Inflammatory macrophage treated with lipopolysaccharide for 1 hour (primary cell): ENCODE measurements around the gene ASIC5.
"Not testable (repeated sequence)": the region's sequence is repeated elsewhere in the genome, so short reads cannot be mapped to it uniquely, and the experiment has no call there.

Experiments
- DNase-seq, 2 donors: peaks; one replicate each; pipeline ENCODE4 v3.0.0-alpha.2; 2020 to 2022

Gene ASIC5

GRCh38 chr4:155866177-155866576, at the start of gene ASIC5:
ASIC5 (minus strand) TSS chr4:155866277; CDS start chr4:155866226, 51 bp downstream.
- DNase-seq, result no peak

GRCh38 chr4:155914782-155915181, 48.7 kb upstream of the ASIC5 start:
- no peak for DNase-seq

- DNase-seq, result no peak
Observed at GRCh38 chr4:155911905-155912304, 45.8 kb upstream of the ASIC5 start.

- no peak for DNase-seq
Observed at GRCh38 chr4:155909615-155910226, 43.6 kb upstream of the ASIC5 start.

- no peak for DNase-seq
Observed at GRCh38 chr4:155908187-155909139, 42.4 kb upstream of the ASIC5 start.

- DNase-seq, result no peak
Observed at GRCh38 chr4:155907556-155907955, 41.5 kb upstream of the ASIC5 start.

- DNase-seq, result no peak
Observed at GRCh38 chr4:155906554-155907247, 40.6 kb upstream of the ASIC5 start.

GRCh38 chr4:155904331-155904730, 38.3 kb upstream of the ASIC5 start:
- DNase-seq, result no peak

GRCh38 chr4:155903453-155903852, 37.4 kb upstream of the ASIC5 start, which contains the start of gene TDO2:
TDO2 (plus strand) TSS chr4:155903696; CDS start chr4:155903759, 63 bp downstream.
- no peak for DNase-seq

- DNase-seq, result no peak
Observed at GRCh38 chr4:155901013-155901412, 34.9 kb upstream of the ASIC5 start.

GRCh38 chr4:155900381-155900780, 34.3 kb upstream of the ASIC5 start:
- peak in 1 of 2 donors; percentile 11 for DNase-seq

- DNase-seq, result no peak
Observed at GRCh38 chr4:155899891-155900290, 33.8 kb upstream of the ASIC5 start.

GRCh38 chr4:155898371-155898770, 32.3 kb upstream of the ASIC5 start:
- DNase-seq, result not testable (repeated sequence)

GRCh38 chr4:155891058-155891457, 25.0 kb upstream of the ASIC5 start:
- DNase-seq, result no peak

GRCh38 chr4:155889946-155890345, 23.9 kb upstream of the ASIC5 start:
- no peak for DNase-seq

- peak; percentile 33 to 53 for DNase-seq
Observed at GRCh38 chr4:155889031-155889793, 23.1 kb upstream of the ASIC5 start.

GRCh38 chr4:155887847-155888570, 21.9 kb upstream of the ASIC5 start:
- no peak for DNase-seq

- no peak for DNase-seq
Observed at GRCh38 chr4:155887045-155887444, 21.0 kb upstream of the ASIC5 start.

- DNase-seq, result no peak
Observed at GRCh38 chr4:155885666-155886065, 19.6 kb upstream of the ASIC5 start.

- DNase-seq, result no peak
Observed at GRCh38 chr4:155883895-155884294, 17.8 kb upstream of the ASIC5 start.

- no peak for DNase-seq
Observed at GRCh38 chr4:155881555-155881954, 15.5 kb upstream of the ASIC5 start.

GRCh38 chr4:155879767-155880166, 13.7 kb upstream of the ASIC5 start:
- DNase-seq, result no peak
